ENCODE results near the gene CAMTA1. TPM values are rescaled to one million over a fixed set of nuclear protein-coding genes. Genes with fewer than 3 reads are reported as not detected.
A peak's percentile ranks its signal among the peaks of the same experiment; 100 is the strongest.

CAMTA1 gene
- total RNA-seq, 1 experiment from 2014 or later: 118 TPM

GRCh38 chr1:7721940-7722669 lies 936.9 kb downstream of the CAMTA1 start:
- H3K36me3 ChIP-seq (ENCODE audit: insufficient read depth, low read length): no peaks in the 10 kb centered on the region
- no peaks in the 10 kb centered on the region for H3K9me2 ChIP-seq (replicated peaks; ENCODE audit: insufficient read depth, low read length)
- no peak overlapping the region for H2AFZ ChIP-seq (ENCODE audit: low read length)
- no peaks in the 10 kb centered on the region for H3K9me3 ChIP-seq (ENCODE audit: low read length)
- no peaks in the 10 kb centered on the region for H3K27me3 ChIP-seq (ENCODE audit: low read length)
- no peaks in the 10 kb centered on the region for H3K79me2 ChIP-seq (ENCODE audit: low read length)
- H3K4me2 ChIP-seq (ENCODE audit: low read depth, low read length, poor library complexity, severe bottlenecking): no peak overlapping the region
- no peaks in the 10 kb centered on the region for H4K20me1 ChIP-seq (ENCODE audit: insufficient read depth, low read depth, low read length)
- DNase-seq: no peak
- H3K4me1 ChIP-seq (ENCODE audit: low read length): peaks cover 3% of the 10 kb centered on the region; the same call in 1 of the 2 replicates
- no peak overlapping the region for H3K4me3 ChIP-seq (ENCODE audit: low read length)
- H3K27ac ChIP-seq (ENCODE audit: low read length): no peak overlapping the region
- no peak overlapping the region for H3K9ac ChIP-seq (ENCODE audit: low read length)

- H3K27ac ChIP-seq (ENCODE audit: low read length): no peak overlapping the region
- no peak overlapping the region for H3K4me2 ChIP-seq (ENCODE audit: low read depth, low read length, poor library complexity, severe bottlenecking)
- DNase-seq: no peak
- H3K9ac ChIP-seq (ENCODE audit: low read length): no peak overlapping the region
- no peaks in the 10 kb centered on the region for H3K9me3 ChIP-seq (ENCODE audit: low read length)
- no peaks in the 10 kb centered on the region for H4K20me1 ChIP-seq (ENCODE audit: insufficient read depth, low read depth, low read length)
- no peak overlapping the region for H3K4me3 ChIP-seq (ENCODE audit: low read length)
- no peaks in the 10 kb centered on the region for H3K9me2 ChIP-seq (replicated peaks; ENCODE audit: insufficient read depth, low read length)
- no peaks in the 10 kb centered on the region for H3K36me3 ChIP-seq (ENCODE audit: insufficient read depth, low read length)
- no peaks in the 10 kb centered on the region for H3K27me3 ChIP-seq (ENCODE audit: low read length)
- H2AFZ ChIP-seq (ENCODE audit: low read length): no peak overlapping the region
- peaks cover 8% of the 10 kb centered on the region for H3K4me1 ChIP-seq (ENCODE audit: low read length)
- no peaks in the 10 kb centered on the region for H3K79me2 ChIP-seq (ENCODE audit: low read length)
These were observed 937.4 kb downstream of the CAMTA1 start for GRCh38 chr1:7722670-7723012.

- H3K36me3 ChIP-seq (ENCODE audit: insufficient read depth, low read length): no peaks in the 10 kb centered on the region
- H2AFZ ChIP-seq (ENCODE audit: low read length): no peak overlapping the region
These were observed 941.4 kb downstream of the CAMTA1 start for GRCh38 chr1:7726623-7727022.

GRCh38 chr1:7727809-7728471 lies 942.7 kb downstream of the CAMTA1 start:
- Histone ChIP-seq H2AFZ (ENCODE audit: low read length) (no peak overlapping the region), H4K20me1 (ENCODE audit: insufficient read depth, low read depth, low read length) (no peaks in the 10 kb centered on the region), H3K27me3 (ENCODE audit: low read length) (no peaks in the 10 kb centered on the region), H3K4me3 (ENCODE audit: low read length) (peak overlapping the region; percentile 32; the same call in 1 of the 2 replicates), H3K9ac (ENCODE audit: low read length) (no peak overlapping the region), H3K4me1 (ENCODE audit: low read length) (peaks cover 21% of the 10 kb centered on the region), H3K27ac (ENCODE audit: low read length) (no peak overlapping the region), H3K79me2 (ENCODE audit: low read length) (no peaks in the 10 kb centered on the region), H3K9me2 (replicated peaks; ENCODE audit: insufficient read depth, low read length) (no peaks in the 10 kb centered on the region), H3K36me3 (ENCODE audit: insufficient read depth, low read length) (no peaks in the 10 kb centered on the region), H3K9me3 (ENCODE audit: low read length) (no peaks in the 10 kb centered on the region), H3K4me2 (ENCODE audit: low read depth, low read length, poor library complexity, severe bottlenecking) (peak overlapping the region; percentile 58)
- peak; percentile 84 for DNase-seq

More at GRCh38 chr1:7726623-7727022, 941.4 kb downstream of the CAMTA1 start:
- Histone ChIP-seq H3K27ac (ENCODE audit: low read length) (no peak overlapping the region), H3K9me3 (ENCODE audit: low read length) (no peaks in the 10 kb centered on the region), H3K79me2 (ENCODE audit: low read length) (no peaks in the 10 kb centered on the region), H3K4me3 (ENCODE audit: low read length) (no peak overlapping the region), H3K27me3 (ENCODE audit: low read length) (no peaks in the 10 kb centered on the region), H3K9me2 (replicated peaks; ENCODE audit: insufficient read depth, low read length) (no peaks in the 10 kb centered on the region), H3K4me1 (ENCODE audit: low read length) (peaks cover 21% of the 10 kb centered on the region), H4K20me1 (ENCODE audit: insufficient read depth, low read depth, low read length) (no peaks in the 10 kb centered on the region), H3K4me2 (ENCODE audit: low read depth, low read length, poor library complexity, severe bottlenecking) (no peak overlapping the region), H3K9ac (ENCODE audit: low read length) (no peak overlapping the region)
- DNase-seq: no peak

GRCh38 chr1:7729761-7730160 lies 944.5 kb downstream of the CAMTA1 start:
- Histone ChIP-seq H3K4me2 (ENCODE audit: low read depth, low read length, poor library complexity, severe bottlenecking) (no peak overlapping the region), H3K79me2 (ENCODE audit: low read length) (no peaks in the 10 kb centered on the region), H3K9me3 (ENCODE audit: low read length) (no peaks in the 10 kb centered on the region), H3K27ac (ENCODE audit: low read length) (no peak overlapping the region), H3K4me3 (ENCODE audit: low read length) (no peak overlapping the region), H3K9ac (ENCODE audit: low read length) (no peak overlapping the region), H3K4me1 (ENCODE audit: low read length) (peaks cover 21% of the 10 kb centered on the region), H4K20me1 (ENCODE audit: insufficient read depth, low read depth, low read length) (no peaks in the 10 kb centered on the region), H2AFZ (ENCODE audit: low read length) (no peak overlapping the region), H3K9me2 (replicated peaks; ENCODE audit: insufficient read depth, low read length) (no peaks in the 10 kb centered on the region), H3K27me3 (ENCODE audit: low read length) (no peaks in the 10 kb centered on the region), H3K36me3 (ENCODE audit: insufficient read depth, low read length) (no peaks in the 10 kb centered on the region)
- no peak for DNase-seq

- Histone ChIP-seq H3K36me3 (ENCODE audit: insufficient read depth, low read length) (no peaks in the 10 kb centered on the region), H3K4me2 (ENCODE audit: low read depth, low read length, poor library complexity, severe bottlenecking) (no peak overlapping the region), H3K79me2 (ENCODE audit: low read length) (no peaks in the 10 kb centered on the region), H3K27me3 (ENCODE audit: low read length) (no peaks in the 10 kb centered on the region), H3K9ac (ENCODE audit: low read length) (no peak overlapping the region), H3K4me1 (ENCODE audit: low read length) (peaks cover 16% of the 10 kb centered on the region), H2AFZ (ENCODE audit: low read length) (no peak overlapping the region), H3K9me2 (replicated peaks; ENCODE audit: insufficient read depth, low read length) (no peaks in the 10 kb centered on the region), H3K9me3 (ENCODE audit: low read length) (no peaks in the 10 kb centered on the region), H4K20me1 (ENCODE audit: insufficient read depth, low read depth, low read length) (no peaks in the 10 kb centered on the region), H3K4me3 (ENCODE audit: low read length) (no peak overlapping the region), H3K27ac (ENCODE audit: low read length) (no peak overlapping the region)
- DNase-seq: no peak
These were observed 947.1 kb downstream of the CAMTA1 start for GRCh38 chr1:7732331-7732730.

- no peaks in the 10 kb centered on the region for H3K79me2 ChIP-seq (ENCODE audit: low read length)
- no peaks in the 10 kb centered on the region for H3K9me2 ChIP-seq (replicated peaks; ENCODE audit: insufficient read depth, low read length)
- no peaks in the 10 kb centered on the region for H3K9me3 ChIP-seq (ENCODE audit: low read length)
- no peak overlapping the region for H3K9ac ChIP-seq (ENCODE audit: low read length)
- no peaks in the 10 kb centered on the region for H3K36me3 ChIP-seq (ENCODE audit: insufficient read depth, low read length)
- H3K27me3 ChIP-seq (ENCODE audit: low read length): no peaks in the 10 kb centered on the region
- no peak overlapping the region for H3K27ac ChIP-seq (ENCODE audit: low read length)
- no peak overlapping the region for H3K4me2 ChIP-seq (ENCODE audit: low read depth, low read length, poor library complexity, severe bottlenecking)
- peaks cover 7% of the 10 kb centered on the region for H3K4me1 ChIP-seq (ENCODE audit: low read length)
- DNase-seq: no peak
- H3K4me3 ChIP-seq (ENCODE audit: low read length): no peak overlapping the region
- H4K20me1 ChIP-seq (ENCODE audit: insufficient read depth, low read depth, low read length): no peaks in the 10 kb centered on the region
- H2AFZ ChIP-seq (ENCODE audit: low read length): no peak overlapping the region
These were observed 948.0 kb downstream of the CAMTA1 start for GRCh38 chr1:7733276-7733675.

GRCh38 chr1:7738044-7738443 lies 952.8 kb downstream of the CAMTA1 start:
- Histone ChIP-seq H3K27ac (ENCODE audit: low read length) (no peak overlapping the region), H3K36me3 (ENCODE audit: insufficient read depth, low read length) (no peaks in the 10 kb centered on the region), H3K4me3 (ENCODE audit: low read length) (no peak overlapping the region), H4K20me1 (ENCODE audit: insufficient read depth, low read depth, low read length) (no peaks in the 10 kb centered on the region), H3K9me2 (replicated peaks; ENCODE audit: insufficient read depth, low read length) (no peaks in the 10 kb centered on the region), H3K4me2 (ENCODE audit: low read depth, low read length, poor library complexity, severe bottlenecking) (no peak overlapping the region), H3K9me3 (ENCODE audit: low read length) (no peaks in the 10 kb centered on the region), H3K79me2 (ENCODE audit: low read length) (no peaks in the 10 kb centered on the region), H3K4me1 (ENCODE audit: low read length) (0 out of 2 replicates have a peak, but pooled peaks cover 3% of the 10 kb centered on the region), H3K9ac (ENCODE audit: low read length) (no peak overlapping the region), H2AFZ (ENCODE audit: low read length) (no peak overlapping the region), H3K27me3 (ENCODE audit: low read length) (no peaks in the 10 kb centered on the region)
- no peak for DNase-seq
